ENCODE measurements around the gene NAT8L.

DNA sequence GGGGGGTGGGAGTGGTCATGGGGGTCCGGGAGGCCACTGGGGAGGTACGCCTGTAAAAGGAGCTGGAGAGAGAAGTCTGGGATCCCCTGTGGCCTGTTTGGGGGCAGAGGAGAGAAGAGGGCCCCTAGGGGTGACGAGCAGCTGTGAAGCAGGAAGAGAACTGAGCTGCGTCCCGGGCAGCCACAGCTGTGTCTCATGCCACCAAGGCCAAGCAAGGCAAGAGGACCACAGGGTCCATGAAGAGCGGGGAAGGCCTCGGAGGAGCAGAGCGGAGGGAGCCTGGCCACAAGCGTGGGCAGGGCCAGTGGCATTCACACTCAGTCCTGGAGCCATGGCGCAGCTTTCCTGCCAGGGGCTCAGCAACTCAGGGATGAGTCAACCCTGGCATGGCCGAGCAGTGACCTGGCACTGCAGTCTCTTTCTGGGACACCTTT, 13.6 kb upstream of the NAT8L start:
- TF ChIP-seq, protein P1, sequence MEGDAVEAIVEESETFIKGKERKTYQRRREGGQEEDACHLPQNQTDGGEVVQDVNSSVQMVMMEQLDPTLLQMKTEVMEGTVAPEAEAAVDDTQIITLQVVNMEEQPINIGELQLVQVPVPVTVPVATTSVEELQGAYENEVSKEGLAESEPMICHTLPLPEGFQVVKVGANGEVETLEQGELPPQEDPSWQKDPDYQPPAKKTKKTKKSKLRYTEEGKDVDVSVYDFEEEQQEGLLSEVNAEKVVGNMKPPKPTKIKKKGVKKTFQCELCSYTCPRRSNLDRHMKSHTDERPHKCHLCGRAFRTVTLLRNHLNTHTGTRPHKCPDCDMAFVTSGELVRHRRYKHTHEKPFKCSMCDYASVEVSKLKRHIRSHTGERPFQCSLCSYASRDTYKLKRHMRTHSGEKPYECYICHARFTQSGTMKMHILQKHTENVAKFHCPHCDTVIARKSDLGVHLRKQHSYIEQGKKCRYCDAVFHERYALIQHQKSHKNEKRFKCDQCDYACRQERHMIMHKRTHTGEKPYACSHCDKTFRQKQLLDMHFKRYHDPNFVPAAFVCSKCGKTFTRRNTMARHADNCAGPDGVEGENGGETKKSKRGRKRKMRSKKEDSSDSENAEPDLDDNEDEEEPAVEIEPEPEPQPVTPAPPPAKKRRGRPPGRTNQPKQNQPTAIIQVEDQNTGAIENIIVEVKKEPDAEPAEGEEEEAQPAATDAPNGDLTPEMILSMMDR (IDR thresholded peaks at IDR 0.05) = no peak
- TF ChIP-seq EP300 (IDR thresholded peaks at IDR 0.05) = no peak

All from sigmoid colon (tissue), 4 donors.